ENCODE measurements around the gene TOR1B.

Gene TOR1B

DNA sequence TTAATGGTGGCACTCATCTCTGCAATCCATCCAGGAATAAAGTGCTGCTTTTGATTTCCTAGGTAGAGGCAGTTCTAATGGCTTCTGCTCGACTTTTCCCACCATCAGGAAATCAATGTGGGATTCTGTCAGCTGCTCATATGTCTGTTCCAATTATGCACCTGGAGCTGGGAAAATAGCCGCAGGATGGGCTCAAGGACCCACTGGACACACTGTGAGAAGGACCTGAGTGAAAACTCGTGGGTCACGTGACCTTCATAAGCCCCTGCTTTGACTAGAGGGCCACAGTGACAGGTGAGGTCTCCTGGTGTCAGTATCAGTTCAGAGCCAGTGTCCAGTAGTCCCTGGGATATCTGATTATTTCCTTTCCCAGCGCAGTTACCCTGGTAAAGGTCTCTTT, 32.2 kb upstream of the TOR1B start:
- no peak for TF ChIP-seq TAF1 (IDR thresholded peaks at IDR 0.05; ENCODE audit: borderline replicate concordance, insufficient read depth, low read length)
- no peak for TF ChIP-seq FOXP2 (optimal IDR thresholded peaks at IDR 0.05; ENCODE audit: borderline replicate concordance, extremely low read depth, extremely low read length, insufficient read depth)
- TF ChIP-seq POLR2AphosphoS5 (IDR thresholded peaks at IDR 0.05; ENCODE audit: low read depth, low read length), result no peak
- TF ChIP-seq, protein P1, sequence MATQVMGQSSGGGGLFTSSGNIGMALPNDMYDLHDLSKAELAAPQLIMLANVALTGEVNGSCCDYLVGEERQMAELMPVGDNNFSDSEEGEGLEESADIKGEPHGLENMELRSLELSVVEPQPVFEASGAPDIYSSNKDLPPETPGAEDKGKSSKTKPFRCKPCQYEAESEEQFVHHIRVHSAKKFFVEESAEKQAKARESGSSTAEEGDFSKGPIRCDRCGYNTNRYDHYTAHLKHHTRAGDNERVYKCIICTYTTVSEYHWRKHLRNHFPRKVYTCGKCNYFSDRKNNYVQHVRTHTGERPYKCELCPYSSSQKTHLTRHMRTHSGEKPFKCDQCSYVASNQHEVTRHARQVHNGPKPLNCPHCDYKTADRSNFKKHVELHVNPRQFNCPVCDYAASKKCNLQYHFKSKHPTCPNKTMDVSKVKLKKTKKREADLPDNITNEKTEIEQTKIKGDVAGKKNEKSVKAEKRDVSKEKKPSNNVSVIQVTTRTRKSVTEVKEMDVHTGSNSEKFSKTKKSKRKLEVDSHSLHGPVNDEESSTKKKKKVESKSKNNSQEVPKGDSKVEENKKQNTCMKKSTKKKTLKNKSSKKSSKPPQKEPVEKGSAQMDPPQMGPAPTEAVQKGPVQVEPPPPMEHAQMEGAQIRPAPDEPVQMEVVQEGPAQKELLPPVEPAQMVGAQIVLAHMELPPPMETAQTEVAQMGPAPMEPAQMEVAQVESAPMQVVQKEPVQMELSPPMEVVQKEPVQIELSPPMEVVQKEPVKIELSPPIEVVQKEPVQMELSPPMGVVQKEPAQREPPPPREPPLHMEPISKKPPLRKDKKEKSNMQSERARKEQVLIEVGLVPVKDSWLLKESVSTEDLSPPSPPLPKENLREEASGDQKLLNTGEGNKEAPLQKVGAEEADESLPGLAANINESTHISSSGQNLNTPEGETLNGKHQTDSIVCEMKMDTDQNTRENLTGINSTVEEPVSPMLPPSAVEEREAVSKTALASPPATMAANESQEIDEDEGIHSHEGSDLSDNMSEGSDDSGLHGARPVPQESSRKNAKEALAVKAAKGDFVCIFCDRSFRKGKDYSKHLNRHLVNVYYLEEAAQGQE (IDR thresholded peaks at IDR 0.05; ENCODE audit: insufficient read depth in 1 of 2, low read depth in 2 of 2, low read length in 2 of 2), result no peak
- TF ChIP-seq SIN3A (IDR thresholded peaks at IDR 0.05; ENCODE audit: borderline replicate concordance, insufficient read depth, low read length), result no peak

DNA sequence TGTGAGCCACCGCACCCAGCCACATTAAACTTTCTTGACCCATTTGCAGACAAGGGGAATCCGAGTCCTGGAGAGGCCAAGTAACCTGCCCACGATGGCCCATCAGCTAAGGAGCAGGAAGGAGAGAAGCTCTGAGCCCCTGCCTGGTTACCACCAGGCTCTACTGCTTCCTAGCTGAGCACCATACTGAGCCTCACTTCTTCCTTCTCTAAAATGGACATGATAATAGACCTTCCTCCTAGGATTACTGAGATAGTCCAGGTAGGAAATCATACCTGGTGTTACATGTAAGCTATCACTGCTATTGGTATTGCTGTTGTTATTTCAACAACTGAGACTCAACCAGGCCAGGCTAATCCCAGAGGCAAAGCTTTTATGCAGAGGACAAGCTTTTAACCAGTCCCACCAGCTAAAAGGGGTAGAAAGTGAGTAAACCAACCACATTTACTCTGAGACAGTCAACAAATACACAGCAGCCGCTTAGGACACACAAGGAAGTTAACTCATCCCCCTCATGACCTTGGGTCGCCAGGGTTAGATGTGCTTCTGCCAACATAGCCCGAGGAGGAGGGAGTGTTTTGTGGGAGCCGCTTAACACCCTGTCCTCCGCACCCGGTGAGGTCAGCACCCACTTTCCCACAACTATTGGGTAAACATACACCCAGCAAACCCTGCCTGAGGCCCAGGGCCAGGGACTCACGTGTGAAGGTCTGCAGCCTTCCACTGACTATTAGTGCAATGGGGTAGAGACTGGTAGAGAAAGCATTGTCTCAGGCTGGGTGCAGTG, 29.5 kb upstream of the TOR1B start:
- peak; percentile 44 for TF ChIP-seq FOXP2 (optimal IDR thresholded peaks at IDR 0.05; ENCODE audit: borderline replicate concordance, extremely low read depth, extremely low read length, insufficient read depth)
- no peak for TF ChIP-seq SIN3A (IDR thresholded peaks at IDR 0.05; ENCODE audit: borderline replicate concordance, insufficient read depth, low read length)

DNA sequence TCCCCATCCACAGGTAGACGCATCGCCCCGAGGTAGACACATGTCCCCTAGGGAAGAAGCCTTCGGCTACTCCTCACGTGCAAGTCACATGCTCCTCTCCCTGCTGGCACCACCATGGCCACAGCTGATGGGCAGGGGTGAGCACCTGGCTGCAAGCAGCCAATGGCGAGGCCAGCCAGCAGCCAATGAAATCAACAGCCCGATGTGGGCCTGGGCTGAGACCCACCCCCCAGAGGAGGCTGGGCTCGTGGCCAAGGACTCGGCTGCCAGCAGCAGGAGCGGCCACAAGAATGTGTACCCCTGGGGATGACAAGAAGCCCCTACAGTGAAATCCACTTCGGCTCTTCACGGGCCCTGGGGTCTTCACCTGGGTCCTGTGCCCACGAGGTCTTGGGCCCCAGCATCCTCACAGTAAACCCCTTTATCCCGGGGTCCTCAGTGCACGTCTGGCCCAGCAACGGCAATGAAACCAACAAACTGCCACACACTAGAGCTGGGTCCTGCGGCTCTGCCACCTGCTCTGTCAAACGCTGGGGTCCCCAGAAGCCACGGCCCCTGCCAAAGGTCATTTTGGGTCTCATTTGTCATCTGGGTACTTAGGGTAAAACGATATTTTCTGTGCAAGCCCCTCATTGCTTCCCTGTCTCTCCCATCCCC, 28.1 kb upstream of the TOR1B start:
- TF ChIP-seq SIN3A (IDR thresholded peaks at IDR 0.05; ENCODE audit: borderline replicate concordance, insufficient read depth, low read length) (no peak), FOXP2 (optimal IDR thresholded peaks at IDR 0.05; ENCODE audit: borderline replicate concordance, extremely low read depth, extremely low read length, insufficient read depth) (no peak), TAF1 (IDR thresholded peaks at IDR 0.05; ENCODE audit: borderline replicate concordance, insufficient read depth, low read length) (no peak), POLR2AphosphoS5 (IDR thresholded peaks at IDR 0.05; ENCODE audit: low read depth, low read length) (no peak)
- TF ChIP-seq, protein P1 (IDR thresholded peaks at IDR 0.05; ENCODE audit: insufficient read depth in 1 of 2, low read depth in 2 of 2, low read length in 2 of 2), result no peak

DNA sequence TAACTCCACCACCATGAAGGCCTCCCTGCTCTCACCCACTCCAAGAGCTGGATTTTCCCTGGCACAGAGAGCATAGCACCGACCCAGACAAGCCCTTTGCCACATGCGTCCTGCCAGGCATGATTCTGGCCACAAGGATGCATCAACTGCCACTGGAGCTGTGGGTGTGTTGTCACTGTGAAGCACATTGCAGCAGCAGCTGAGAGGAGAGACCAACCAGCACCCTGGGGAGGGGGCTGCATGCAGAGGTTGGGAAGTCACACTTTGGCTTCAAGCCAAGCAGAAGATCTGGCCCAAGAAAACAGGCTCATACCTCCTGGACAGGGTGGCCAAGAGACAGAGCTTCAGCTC, 27.6 kb upstream of the TOR1B start:
- TF ChIP-seq, protein P1 (IDR thresholded peaks at IDR 0.05; ENCODE audit: insufficient read depth in 1 of 2, low read depth in 2 of 2, low read length in 2 of 2), result no peak
- no peak for TF ChIP-seq POLR2AphosphoS5 (IDR thresholded peaks at IDR 0.05; ENCODE audit: low read depth, low read length)
- no peak for TF ChIP-seq SIN3A (IDR thresholded peaks at IDR 0.05; ENCODE audit: borderline replicate concordance, insufficient read depth, low read length)
- no peak for TF ChIP-seq FOXP2 (optimal IDR thresholded peaks at IDR 0.05; ENCODE audit: borderline replicate concordance, extremely low read depth, extremely low read length, insufficient read depth)
- TF ChIP-seq TAF1 (IDR thresholded peaks at IDR 0.05; ENCODE audit: borderline replicate concordance, insufficient read depth, low read length), result no peak

DNA sequence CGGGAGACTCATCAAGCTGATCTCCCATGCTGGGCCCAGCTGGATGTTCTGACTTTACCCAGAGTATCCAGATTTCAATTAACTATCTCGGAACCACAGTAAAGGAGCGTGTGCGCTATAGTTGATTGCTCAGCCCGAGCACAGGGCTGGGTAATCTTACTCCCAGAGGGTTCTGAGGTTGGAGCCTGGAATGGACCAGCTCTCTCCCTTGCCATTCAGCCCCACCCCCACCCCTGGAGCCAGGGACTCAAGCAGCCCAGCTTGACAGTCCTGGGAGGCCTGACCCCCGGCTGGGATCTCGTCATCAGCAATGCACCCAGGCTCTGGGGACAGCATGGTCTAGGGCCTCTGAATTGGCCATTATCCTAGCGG, 26.4 kb upstream of the TOR1B start:
- no peak for TF ChIP-seq TAF1 (IDR thresholded peaks at IDR 0.05; ENCODE audit: borderline replicate concordance, insufficient read depth, low read length)
- no peak for TF ChIP-seq POLR2AphosphoS5 (IDR thresholded peaks at IDR 0.05; ENCODE audit: low read depth, low read length)
- TF ChIP-seq SIN3A (IDR thresholded peaks at IDR 0.05; ENCODE audit: borderline replicate concordance, insufficient read depth, low read length), result no peak
- TF ChIP-seq, protein P1 (IDR thresholded peaks at IDR 0.05; ENCODE audit: insufficient read depth in 1 of 2, low read depth in 2 of 2, low read length in 2 of 2), result no peak
- TF ChIP-seq FOXP2 (optimal IDR thresholded peaks at IDR 0.05; ENCODE audit: borderline replicate concordance, extremely low read depth, extremely low read length, insufficient read depth), result no peak
